Erythroblast (primary cell): ENCODE measurements around the gene NCEH1.

ENCODE experiments used
- GATA1 ChIP-seq: IDR thresholded peaks from 2 replicates; pipeline ENCODE4 v1.6.1; 2011; ENCODE audit warnings: low read depth, mild to moderate bottlenecking, control low read depth, low read length, moderate library complexity
- POLR2A ChIP-seq: IDR thresholded peaks from 2 replicates; pipeline ENCODE4 v1.6.1; 2011; ENCODE audit warnings: mild to moderate bottlenecking, low read length

DNA sequence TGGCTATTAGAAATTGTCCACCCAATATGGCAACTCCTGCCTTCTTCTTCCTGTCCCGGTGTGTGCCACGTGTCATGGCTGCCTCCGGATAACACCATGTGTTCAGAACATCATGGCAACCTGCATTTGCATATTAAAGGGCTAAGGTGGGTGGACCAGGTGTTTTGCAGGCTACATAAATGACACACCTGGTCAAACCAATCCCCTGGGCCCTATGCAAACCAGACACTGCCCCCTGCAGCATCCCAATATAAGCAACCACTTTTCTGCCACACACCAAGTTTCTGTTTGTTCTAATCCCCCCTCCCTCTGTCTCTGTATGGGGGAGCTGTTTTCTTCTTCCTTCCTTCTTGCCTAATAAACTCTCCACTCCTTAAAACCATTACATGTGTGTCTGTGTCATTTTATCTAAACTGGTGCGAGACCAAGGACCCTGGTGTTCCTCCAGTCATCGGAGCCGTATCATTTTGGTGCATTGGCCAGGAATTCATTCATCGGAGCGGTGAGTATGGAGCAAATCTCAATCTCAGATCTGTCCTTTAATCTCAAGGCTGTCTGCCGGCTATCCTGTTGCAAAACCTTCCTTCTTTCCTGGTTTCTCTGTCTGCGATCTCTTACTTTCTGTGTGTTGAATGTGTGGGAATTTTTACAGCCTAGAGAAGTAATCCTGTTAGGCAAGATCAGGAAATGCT is 44.5 kb downstream of the NCEH1 start:
- no peak for TF ChIP-seq POLR2A
- TF ChIP-seq GATA1: no peak
